SU-DHL-6 (cell line): ENCODE results near the gene ZNF584.
"Not testable (repeated sequence)": the region's sequence is repeated elsewhere in the genome, so short reads cannot be mapped to it uniquely, and the experiment has no call there.

ENCODE experiments used
- H2AFZ ChIP-seq: fragments of 200-600 bp; sonication (generic); 2 replicates; pipeline ENCODE4 v1.6.1; 2014; ENCODE audit warnings: low read depth, mild to moderate bottlenecking, moderate library complexity, mixed read lengths, antibody characterized with exemption, low read length; ENCODE audit not compliant: severe bottlenecking
- H3F3A ChIP-seq: fragments of 200-600 bp; shearing (Covaris generic); 2 replicates; pipeline ENCODE4 v1.6.0; 2016; ENCODE audit warnings: antibody characterized with exemption, mild to moderate bottlenecking; ENCODE audit not compliant: insufficient read depth
- H3K27ac ChIP-seq: fragments of 200-600 bp; sonication (generic); 2 replicates; pipeline ENCODE4 v1.5.1; 2016; ENCODE audit warnings: low read depth, mild to moderate bottlenecking, low read length, moderate library complexity, mixed read lengths
- H3K27me3 ChIP-seq: fragments of 200-600 bp; sonication (generic), shearing (Covaris generic); 2 replicates; pipeline ENCODE4 v1.6.0; 2014; ENCODE audit warnings: mild to moderate bottlenecking, low read length
- H3K36me3 ChIP-seq: fragments of 200-600 bp; sonication (generic); 2 replicates; pipeline ENCODE4 v1.6.1; 2014; ENCODE audit warnings: mild to moderate bottlenecking, low read length, mixed read lengths
- H3K4me2 ChIP-seq: fragments of 300-600, 200-600 bp; shearing (Covaris generic), sonication (generic); 2 replicates; pipeline ENCODE4 v1.6.0; 2014; ENCODE audit warnings: low read length, low read depth, mild to moderate bottlenecking; ENCODE audit not compliant: poor library complexity, severe bottlenecking
- H3K4me3 ChIP-seq: fragments of 200-600 bp; sonication (generic); 2 replicates; pipeline ENCODE4 v1.5.1; 2014; ENCODE audit warnings: antibody characterized with exemption, low read length, mild to moderate bottlenecking, mixed read lengths; ENCODE audit not compliant: insufficient read depth, poor library complexity, severe bottlenecking
- H3K79me2 ChIP-seq: fragments of 200-600 bp; sonication (generic); 2 replicates; pipeline ENCODE4 v1.6.1; 2014; ENCODE audit warnings: mild to moderate bottlenecking, low read length, moderate library complexity; ENCODE audit not compliant: insufficient read depth
- H3K9ac ChIP-seq: fragments of 200-600 bp; sonication (generic); 2 replicates; pipeline ENCODE4 v1.7.0; 2014; ENCODE audit warnings: mild to moderate bottlenecking, low read length
- H3K9me2 ChIP-seq: fragments of 200-600 bp; sonication (generic); replicated peaks from 2 replicates; pipeline ENCODE4 v1.6.1; 2014; ENCODE audit warnings: low read length; ENCODE audit not compliant: insufficient read depth
- H3K9me3 ChIP-seq: fragments of 200-600 bp; sonication (generic); 2 replicates; pipeline ENCODE4 v1.6.1; 2014; ENCODE audit warnings: low read length, mixed read lengths; ENCODE audit not compliant: insufficient read depth
- H4K20me1 ChIP-seq: fragments of 200-600 bp; sonication (generic); 2 replicates; pipeline ENCODE4 v1.6.1; 2014; ENCODE audit warnings: low read depth, mild to moderate bottlenecking, antibody characterized with exemption, low read length, moderate library complexity, mixed read lengths
- CTCF ChIP-seq: fragments of 200-600 bp; sonication (generic); IDR thresholded peaks from one replicate; pipeline ENCODE4 v1.5.1; 2017; ENCODE audit warnings: antibody characterized with exemption, mild to moderate bottlenecking, low read length, moderate library complexity; ENCODE audit not compliant: insufficient read depth, poor library complexity, severe bottlenecking
- EZH2phosphoT487 ChIP-seq: fragments of 200-600 bp; sonication (generic), shearing (Covaris generic); conservative IDR thresholded peaks from 2 replicates; pipeline ENCODE4 v1.6.1; 2018; ENCODE audit warnings: mild to moderate bottlenecking, antibody characterized with exemption, low read length, moderate library complexity, mixed read lengths

ZNF584 gene

GRCh38 chr19:58400916-58401839 is 7.3 kb upstream of the ZNF584 start:
- H3K79me2 ChIP-seq: no peaks in the 10 kb centered on the region
- H3K27me3 ChIP-seq: no peaks in the 10 kb centered on the region
- H3K9ac ChIP-seq: peak overlapping the region; percentile 53
- H4K20me1 ChIP-seq: no peaks in the 10 kb centered on the region
- no peaks in the 10 kb centered on the region for H3K9me2 ChIP-seq
- peak overlapping the region; percentile 58 for H3K4me3 ChIP-seq
- no peaks in the 10 kb centered on the region for H3K36me3 ChIP-seq
- H2AFZ ChIP-seq: peak overlapping the region; percentile 87
- H3F3A ChIP-seq: peaks cover 5% of the 10 kb centered on the region; the same call in 1 of the 2 replicates
- H3K27ac ChIP-seq: no peak overlapping the region
- TF ChIP-seq EZH2phosphoT487 (no peak), CTCF (no peak)
- H3K4me2 ChIP-seq: peak overlapping the region; percentile 91
- no peaks in the 10 kb centered on the region for H3K9me3 ChIP-seq

GRCh38 chr19:58401840-58402421 is 6.5 kb upstream of the ZNF584 start:
- Histone ChIP-seq H3K36me3 (no peaks in the 10 kb centered on the region), H2AFZ (peak overlapping the region; percentile 87), H3K4me3 (peak overlapping the region; percentile 58), H3K9me3 (no peaks in the 10 kb centered on the region), H3K27me3 (no peaks in the 10 kb centered on the region), H4K20me1 (no peaks in the 10 kb centered on the region), H3K9ac (peak overlapping the region; percentile 53), H3F3A (peaks cover 5% of the 10 kb centered on the region; the same call in 1 of the 2 replicates), H3K4me2 (peak overlapping the region; percentile 91), H3K9me2 (no peaks in the 10 kb centered on the region), H3K27ac (no peak overlapping the region), H3K79me2 (no peaks in the 10 kb centered on the region)
- no peak for TF ChIP-seq EZH2phosphoT487
- no peak for TF ChIP-seq CTCF

- not testable (repeated sequence) for H2AFZ ChIP-seq, H3F3A ChIP-seq, H3K79me2 ChIP-seq, H3K9me2 ChIP-seq, H3K4me2 ChIP-seq, H3K36me3 ChIP-seq, H3K27me3 ChIP-seq, H3K27ac ChIP-seq, H4K20me1 ChIP-seq, H3K9me3 ChIP-seq, H3K9ac ChIP-seq, H3K4me3 ChIP-seq
Observed at GRCh38 chr19:58403920-58404478, 4.5 kb upstream of the ZNF584 start.
